Measurements from ENCODE around the gene RRP36.

DNA sequence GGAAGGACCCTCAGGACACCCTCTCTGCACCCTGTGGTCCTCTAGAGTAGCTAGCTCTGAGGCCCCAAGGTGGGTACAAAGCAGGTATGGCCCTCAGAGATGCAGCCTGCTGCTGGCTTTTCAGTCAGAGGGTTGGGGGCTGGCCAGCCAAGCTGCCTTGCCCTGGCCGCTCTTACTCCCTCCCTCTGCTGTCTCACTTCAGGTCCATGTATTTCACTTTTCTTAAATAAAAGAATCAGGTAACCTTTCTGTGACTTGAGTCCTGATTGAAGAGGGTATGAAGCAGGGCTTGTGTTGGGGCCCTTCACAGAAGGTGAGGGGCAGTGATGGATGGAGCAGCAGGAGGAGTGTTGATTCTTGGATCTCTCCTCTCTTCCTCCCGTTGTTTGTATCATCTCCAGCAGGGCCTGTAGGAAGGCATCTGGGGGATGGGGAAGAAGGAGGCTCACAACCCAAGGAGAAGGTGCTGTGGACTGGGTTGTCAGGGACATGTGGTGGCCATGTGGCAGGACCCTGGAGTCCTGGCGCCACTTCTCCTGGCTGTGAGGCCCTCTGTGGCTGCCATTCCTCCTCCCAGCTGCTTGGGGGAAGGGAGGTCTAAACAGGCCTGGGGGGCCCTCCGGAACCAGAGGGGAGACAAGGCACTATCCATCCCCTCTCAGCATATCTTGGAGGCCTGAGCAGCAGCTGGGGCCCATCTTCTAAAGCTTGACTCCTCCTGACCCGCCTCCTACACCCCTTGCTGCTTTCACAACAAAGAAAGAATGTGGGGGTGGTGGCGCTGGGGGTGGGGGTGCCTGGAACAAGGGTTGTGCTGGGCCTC lies 53.6 kb downstream of the RRP36 start:
- TF ChIP-seq ZNF146 (tag by site-specific recombination; IDR thresholded peaks at IDR 0.05), result no peak
- TF ChIP-seq ZNF510 (tag by site-specific recombination; IDR thresholded peaks at IDR 0.05; ENCODE audit: insufficient replicate concordance), result no peak
- TF ChIP-seq, protein P1, sequence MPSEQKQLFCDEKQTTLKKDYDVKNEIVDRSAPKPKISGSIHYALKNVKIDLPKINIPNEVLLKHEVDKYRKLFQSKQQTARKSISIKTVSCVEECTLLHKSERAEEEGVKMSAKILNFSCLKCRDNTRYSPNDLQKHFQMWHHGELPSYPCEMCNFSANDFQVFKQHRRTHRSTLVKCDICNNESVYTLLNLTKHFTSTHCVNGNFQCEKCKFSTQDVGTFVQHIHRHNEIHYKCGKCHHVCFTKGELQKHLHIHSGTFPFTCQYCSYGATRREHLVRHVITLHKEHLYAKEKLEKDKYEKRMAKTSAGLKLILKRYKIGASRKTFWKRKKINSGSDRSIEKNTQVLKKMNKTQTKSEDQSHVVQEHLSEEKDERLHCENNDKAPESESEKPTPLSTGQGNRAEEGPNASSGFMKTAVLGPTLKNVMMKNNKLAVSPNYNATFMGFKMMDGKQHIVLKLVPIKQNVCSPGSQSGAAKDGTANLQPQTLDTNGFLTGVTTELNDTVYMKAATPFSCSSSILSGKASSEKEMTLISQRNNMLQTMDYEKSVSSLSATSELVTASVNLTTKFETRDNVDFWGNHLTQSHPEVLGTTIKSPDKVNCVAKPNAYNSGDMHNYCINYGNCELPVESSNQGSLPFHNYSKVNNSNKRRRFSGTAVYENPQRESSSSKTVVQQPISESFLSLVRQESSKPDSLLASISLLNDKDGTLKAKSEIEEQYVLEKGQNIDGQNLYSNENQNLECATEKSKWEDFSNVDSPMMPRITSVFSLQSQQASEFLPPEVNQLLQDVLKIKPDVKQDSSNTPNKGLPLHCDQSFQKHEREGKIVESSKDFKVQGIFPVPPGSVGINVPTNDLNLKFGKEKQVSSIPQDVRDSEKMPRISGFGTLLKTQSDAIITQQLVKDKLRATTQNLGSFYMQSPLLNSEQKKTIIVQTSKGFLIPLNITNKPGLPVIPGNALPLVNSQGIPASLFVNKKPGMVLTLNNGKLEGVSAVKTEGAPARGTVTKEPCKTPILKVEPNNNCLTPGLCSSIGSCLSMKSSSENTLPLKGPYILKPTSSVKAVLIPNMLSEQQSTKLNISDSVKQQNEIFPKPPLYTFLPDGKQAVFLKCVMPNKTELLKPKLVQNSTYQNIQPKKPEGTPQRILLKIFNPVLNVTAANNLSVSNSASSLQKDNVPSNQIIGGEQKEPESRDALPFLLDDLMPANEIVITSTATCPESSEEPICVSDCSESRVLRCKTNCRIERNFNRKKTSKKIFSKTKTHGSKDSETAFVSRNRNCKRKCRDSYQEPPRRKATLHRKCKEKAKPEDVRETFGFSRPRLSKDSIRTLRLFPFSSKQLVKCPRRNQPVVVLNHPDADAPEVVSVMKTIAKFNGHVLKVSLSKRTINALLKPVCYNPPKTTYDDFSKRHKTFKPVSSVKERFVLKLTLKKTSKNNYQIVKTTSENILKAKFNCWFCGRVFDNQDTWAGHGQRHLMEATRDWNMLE (tag by site-specific recombination; conservative IDR thresholded peaks at IDR 0.05; ENCODE audit: low read depth), result no peak
- TF ChIP-seq ZNF23 (tag by site-specific recombination; IDR thresholded peaks at IDR 0.05; ENCODE audit: borderline replicate concordance), result no peak
- TF ChIP-seq, protein P2, sequence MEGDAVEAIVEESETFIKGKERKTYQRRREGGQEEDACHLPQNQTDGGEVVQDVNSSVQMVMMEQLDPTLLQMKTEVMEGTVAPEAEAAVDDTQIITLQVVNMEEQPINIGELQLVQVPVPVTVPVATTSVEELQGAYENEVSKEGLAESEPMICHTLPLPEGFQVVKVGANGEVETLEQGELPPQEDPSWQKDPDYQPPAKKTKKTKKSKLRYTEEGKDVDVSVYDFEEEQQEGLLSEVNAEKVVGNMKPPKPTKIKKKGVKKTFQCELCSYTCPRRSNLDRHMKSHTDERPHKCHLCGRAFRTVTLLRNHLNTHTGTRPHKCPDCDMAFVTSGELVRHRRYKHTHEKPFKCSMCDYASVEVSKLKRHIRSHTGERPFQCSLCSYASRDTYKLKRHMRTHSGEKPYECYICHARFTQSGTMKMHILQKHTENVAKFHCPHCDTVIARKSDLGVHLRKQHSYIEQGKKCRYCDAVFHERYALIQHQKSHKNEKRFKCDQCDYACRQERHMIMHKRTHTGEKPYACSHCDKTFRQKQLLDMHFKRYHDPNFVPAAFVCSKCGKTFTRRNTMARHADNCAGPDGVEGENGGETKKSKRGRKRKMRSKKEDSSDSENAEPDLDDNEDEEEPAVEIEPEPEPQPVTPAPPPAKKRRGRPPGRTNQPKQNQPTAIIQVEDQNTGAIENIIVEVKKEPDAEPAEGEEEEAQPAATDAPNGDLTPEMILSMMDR (tag by site-specific recombination; IDR thresholded peaks at IDR 0.05), result no peak
- TF ChIP-seq SALL2 (tag by site-specific recombination; IDR thresholded peaks at IDR 0.05; ENCODE audit: borderline replicate concordance), result no peak
- TF ChIP-seq ZNF2 (tag by site-specific recombination; IDR thresholded peaks at IDR 0.05), result no peak
- TF ChIP-seq KLF7 (tag by site-specific recombination; IDR thresholded peaks at IDR 0.05; ENCODE audit: borderline replicate concordance), result no peak
